H9 (cell line): ENCODE data around the gene CROCC2. TPM values are rescaled to one million over a fixed set of nuclear protein-coding genes. Genes with fewer than 3 reads are reported as not detected.

Experiments
- DNase-seq: peaks from one replicate; pipeline ENCODE4 v3.0.0-alpha.2; 2017
- H2AFZ ChIP-seq: one replicate; pipeline ENCODE4 v1.6.1; 2013; ENCODE audit warnings: mild to moderate bottlenecking, low read length, control low read depth, moderate library complexity
- H2AK5ac ChIP-seq: 2 replicates; pipeline ENCODE4 v1.6.1; 2013; ENCODE audit warnings: low read length, control low read depth, mixed read lengths; ENCODE audit not compliant: insufficient read length
- H2BK120ac ChIP-seq: one replicate; pipeline ENCODE4 v1.6.1; 2013; ENCODE audit warnings: low read depth, mild to moderate bottlenecking, low read length, control low read depth, inconsistent platforms; ENCODE audit not compliant: poor library complexity, severe bottlenecking
- H2BK12ac ChIP-seq: 2 replicates; pipeline ENCODE4 v1.6.1; 2013; ENCODE audit warnings: low read length, control low read depth, mixed read lengths, low read depth; ENCODE audit not compliant: insufficient read length
- H2BK15ac ChIP-seq: 2 replicates; pipeline ENCODE4 v1.6.1; 2013; ENCODE audit warnings: low read depth, low read length, control low read depth
- H2BK20ac ChIP-seq: one replicate; pipeline ENCODE4 v1.6.1; 2013; ENCODE audit warnings: low read depth, mild to moderate bottlenecking, low read length, control low read depth, inconsistent platforms; ENCODE audit not compliant: poor library complexity, severe bottlenecking
- H2BK5ac ChIP-seq: 2 replicates; pipeline ENCODE4 v1.6.1; 2013; ENCODE audit warnings: low read length, control low read depth, mixed read lengths; ENCODE audit not compliant: insufficient read length
- H3K14ac ChIP-seq: 2 replicates; pipeline ENCODE4 v1.6.1; 2013; ENCODE audit warnings: low read length, control low read depth; ENCODE audit not compliant: insufficient read depth
- H3K18ac ChIP-seq: 2 replicates; pipeline ENCODE4 v1.6.1; 2013; ENCODE audit warnings: low read depth, mild to moderate bottlenecking, mixed read lengths, low read length, control low read depth; ENCODE audit not compliant: insufficient read length
- H3K23ac ChIP-seq: 2 replicates; pipeline ENCODE4 v1.6.1; 2013; ENCODE audit warnings: low read length, control low read depth, mixed read lengths, low read depth; ENCODE audit not compliant: insufficient read length
- H3K23me2 ChIP-seq: 2 replicates; pipeline ENCODE4 v1.6.1; 2013; ENCODE audit warnings: low read depth, mild to moderate bottlenecking, mixed read lengths, low read length, control low read depth; ENCODE audit not compliant: insufficient read length, poor library complexity, severe bottlenecking
- H3K27ac ChIP-seq: 2 replicates; pipeline ENCODE4 v1.5.1; 2013; ENCODE audit warnings: low read length, control low read depth, mixed read lengths, low read depth; ENCODE audit not compliant: insufficient read length
- H3K27me3 ChIP-seq: 2 replicates; pipeline ENCODE4 v1.6.1; 2013; ENCODE audit warnings: low read length, control low read depth, inconsistent platforms; ENCODE audit not compliant: insufficient read depth
- H3K4ac ChIP-seq: 2 replicates; pipeline ENCODE4 v1.6.1; 2013; ENCODE audit warnings: low read depth, mild to moderate bottlenecking, control low read depth, inconsistent platforms, low read length, moderate library complexity
- H3K4me1 ChIP-seq: 2 replicates; pipeline ENCODE4 v1.6.1; 2013; ENCODE audit warnings: low read length, control low read depth, inconsistent platforms; ENCODE audit not compliant: insufficient read depth
- H3K4me2 ChIP-seq: 2 replicates; pipeline ENCODE4 v1.6.1; 2013; ENCODE audit warnings: low read length, control low read depth, mixed read lengths; ENCODE audit not compliant: insufficient read length, insufficient read depth
- H3K56ac ChIP-seq: 2 replicates; pipeline ENCODE4 v1.6.1; 2013; ENCODE audit warnings: low read depth, mild to moderate bottlenecking, mixed read lengths, low read length, control low read depth; ENCODE audit not compliant: insufficient read length
- H3K79me1 ChIP-seq: 2 replicates; pipeline ENCODE4 v1.6.1; 2013; ENCODE audit warnings: low read depth, mild to moderate bottlenecking, moderate library complexity, low read length, control low read depth, inconsistent platforms; ENCODE audit not compliant: insufficient read depth, poor library complexity, severe bottlenecking
- H3K79me2 ChIP-seq: 2 replicates; pipeline ENCODE4 v1.6.1; 2013; ENCODE audit warnings: low read length, control low read depth, inconsistent platforms; ENCODE audit not compliant: insufficient read depth
- H3K9ac ChIP-seq: 2 replicates; pipeline ENCODE4 v1.6.1; 2013; ENCODE audit warnings: low read length, control low read depth, mixed read lengths; ENCODE audit not compliant: insufficient read length; ENCODE audit errors: extremely low read depth
- H3K9me3 ChIP-seq: one replicate; pipeline ENCODE4 v1.6.1; 2013; ENCODE audit warnings: low read depth, low read length, inconsistent platforms; ENCODE audit not compliant: control insufficient read depth
- H3T11ph ChIP-seq: one replicate; pipeline ENCODE4 v1.6.1; 2013; ENCODE audit warnings: mild to moderate bottlenecking, low read length, control low read depth, inconsistent platforms
- H4K20me1 ChIP-seq: one replicate; pipeline ENCODE4 v1.6.1; 2013; ENCODE audit not compliant: control insufficient read depth, insufficient read length, insufficient read depth
- H4K5ac ChIP-seq: 2 replicates; pipeline ENCODE4 v1.6.1; 2013; ENCODE audit warnings: low read depth, mild to moderate bottlenecking, mixed read lengths, low read length, control low read depth; ENCODE audit not compliant: insufficient read length
- H4K8ac ChIP-seq: replicated peaks from 2 replicates; pipeline ENCODE4 v1.6.1; 2013; ENCODE audit warnings: low read length, control low read depth, mixed read lengths, low read depth; ENCODE audit not compliant: insufficient read length
- H4K91ac ChIP-seq: 2 replicates; pipeline ENCODE4 v1.6.1; 2013; ENCODE audit warnings: low read depth, mild to moderate bottlenecking, moderate library complexity, mixed read lengths, low read length, control low read depth; ENCODE audit not compliant: insufficient read length
- H3K27ac Mint-ChIP-seq, 3 experiments: 2 replicates in 2 of 3; 3 replicates in 1 of 3; pipeline ENCODE4 v1.8.0; 2020 to 2021; ENCODE audit warnings: mixed read lengths in 3 of 3, mild to moderate bottlenecking in 1 of 3, moderate library complexity in 1 of 3
- H3K27me3 Mint-ChIP-seq: 2 replicates; pipeline ENCODE4 v1.8.0; 2021; ENCODE audit warnings: low read depth, mild to moderate bottlenecking, moderate library complexity, mixed read lengths
- H3K36me3 Mint-ChIP-seq, 3 experiments: 2 replicates in 2 of 3; 3 replicates in 1 of 3; pipeline ENCODE4 v1.8.0; 2020 to 2021; ENCODE audit warnings: low read depth in 3 of 3, mixed read lengths in 3 of 3; ENCODE audit not compliant: insufficient read depth in 1 of 3
- H3K4me1 Mint-ChIP-seq, 2 experiments: 2 replicates each; pipeline ENCODE4 v1.8.0; 2020; ENCODE audit warnings: mixed read lengths in 2 of 2
- H3K4me3 Mint-ChIP-seq, 2 experiments: 2 replicates in 1 of 2; 3 replicates in 1 of 2; pipeline ENCODE4 v1.8.0; 2020 to 2021; ENCODE audit warnings: mild to moderate bottlenecking in 2 of 2, mixed read lengths in 2 of 2, moderate library complexity in 1 of 2
- H3K9me3 Mint-ChIP-seq, 2 experiments: 2 replicates in 1 of 2; 3 replicates in 1 of 2; pipeline ENCODE4 v1.8.0; 2020; ENCODE audit warnings: mild to moderate bottlenecking in 2 of 2, mixed read lengths in 2 of 2, moderate library complexity in 1 of 2
- CTCF ChIP-seq: fragments of 200-600 bp; sonication (generic); conservative IDR thresholded peaks from 3 replicates; pipeline ENCODE4 v1.8.0; 2021; ENCODE audit warnings: antibody characterized with exemption, mild to moderate bottlenecking
- WGBS: extraction: QIAGEN DNeasy Blood & Tissue Kit; methylation state at CpG from one replicate; pipeline ENCODE4 v1.1.7; 2013; ENCODE audit warnings: missing lambda C conversion rate, low lambda C conversion rate, mixed read lengths; ENCODE audit not compliant: insufficient read length; ENCODE audit errors: extremely low coverage; 5-methylcytosine and 5-hydroxymethylcytosine counted together
- total RNA-seq: library from RNA; stranded (reverse); gene quantifications from 2 replicates; pipeline ENCODE4 v1.2.1, GENCODE V29; 2021

Gene CROCC2
- total RNA-seq, 1 experiment from 2014 or later = not detected

GRCh38 chr2:241008711-241009121 is 102.6 kb downstream of the CROCC2 start:
- Histone ChIP-seq H3K27ac (no peak overlapping the region), H3K4ac (no peak overlapping the region), H3K14ac (no peak overlapping the region), H3K79me1 (no peaks in the 10 kb centered on the region), H3K56ac (no peak overlapping the region), H4K91ac (no peak overlapping the region), H3K4me1 (no peaks in the 10 kb centered on the region; the same call in 1 of the 2 replicates), H3K27me3 (no peaks in the 10 kb centered on the region), H2BK15ac (no peak overlapping the region), H2BK5ac (no peak overlapping the region), H4K20me1 (no peaks in the 10 kb centered on the region), H4K8ac (no peak overlapping the region), H2BK20ac (no peak overlapping the region), H3K18ac (no peak overlapping the region), H3K23ac (no peak overlapping the region), H3K23me2 (peaks cover 5% of the 10 kb centered on the region), H3K79me2 (no peaks in the 10 kb centered on the region), H2AK5ac (no peak overlapping the region), H4K5ac (no peak overlapping the region), H2AFZ (no peak overlapping the region), H2BK120ac (no peak overlapping the region), H3K4me2 (no peak overlapping the region), H2BK12ac (no peak overlapping the region), H3K9me3 (no peaks in the 10 kb centered on the region), H3K9ac (no peak overlapping the region), H3T11ph (no peak overlapping the region)
- TF ChIP-seq CTCF = no peak
- H3K9me3 Mint-ChIP-seq = peaks cover 27% of the 10 kb centered on the region in 2 experiments
- H3K27ac Mint-ChIP-seq = peak overlapping the region in 1 of 3 experiments; percentile 77; a peak in 1 of 7 replicates
- peak overlapping the region in 1 of 2 experiments; percentile 44; a peak in 2 of 5 replicates for H3K4me3 Mint-ChIP-seq
- peaks cover 17% of the 10 kb centered on the region in 2 experiments for H3K4me1 Mint-ChIP-seq
- H3K36me3 Mint-ChIP-seq = peaks cover 9 to 18% (median 12%) of the 10 kb centered on the region in 3 experiments
- peaks cover 24% of the 10 kb centered on the region for H3K27me3 Mint-ChIP-seq
- peak; percentile 31 for DNase-seq
- WGBS = no CpG with 5 or more reads among the region's 7 CpGs
